ENCODE results near the gene FGFBP2.

DNA sequence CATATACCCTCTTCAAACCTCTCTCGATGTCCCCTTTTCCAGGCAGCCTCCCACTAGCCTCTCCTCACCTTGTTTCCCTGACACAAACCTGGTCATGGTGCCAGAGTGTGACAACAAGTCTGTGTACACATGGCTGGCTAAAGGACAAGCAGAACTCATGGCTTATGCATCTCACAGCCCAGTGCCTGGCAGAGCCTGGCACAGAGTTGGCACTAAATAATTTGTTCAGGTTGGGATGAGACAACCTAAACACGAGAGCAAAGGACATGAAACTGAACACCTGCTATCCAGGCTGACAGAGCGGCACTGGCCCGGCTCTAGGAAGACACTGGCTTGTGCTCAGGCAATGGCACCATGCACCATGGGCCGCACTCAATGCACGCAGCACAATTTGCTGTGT lies 48.2 kb upstream of the FGFBP2 start:
- TF ChIP-seq, protein P1, sequence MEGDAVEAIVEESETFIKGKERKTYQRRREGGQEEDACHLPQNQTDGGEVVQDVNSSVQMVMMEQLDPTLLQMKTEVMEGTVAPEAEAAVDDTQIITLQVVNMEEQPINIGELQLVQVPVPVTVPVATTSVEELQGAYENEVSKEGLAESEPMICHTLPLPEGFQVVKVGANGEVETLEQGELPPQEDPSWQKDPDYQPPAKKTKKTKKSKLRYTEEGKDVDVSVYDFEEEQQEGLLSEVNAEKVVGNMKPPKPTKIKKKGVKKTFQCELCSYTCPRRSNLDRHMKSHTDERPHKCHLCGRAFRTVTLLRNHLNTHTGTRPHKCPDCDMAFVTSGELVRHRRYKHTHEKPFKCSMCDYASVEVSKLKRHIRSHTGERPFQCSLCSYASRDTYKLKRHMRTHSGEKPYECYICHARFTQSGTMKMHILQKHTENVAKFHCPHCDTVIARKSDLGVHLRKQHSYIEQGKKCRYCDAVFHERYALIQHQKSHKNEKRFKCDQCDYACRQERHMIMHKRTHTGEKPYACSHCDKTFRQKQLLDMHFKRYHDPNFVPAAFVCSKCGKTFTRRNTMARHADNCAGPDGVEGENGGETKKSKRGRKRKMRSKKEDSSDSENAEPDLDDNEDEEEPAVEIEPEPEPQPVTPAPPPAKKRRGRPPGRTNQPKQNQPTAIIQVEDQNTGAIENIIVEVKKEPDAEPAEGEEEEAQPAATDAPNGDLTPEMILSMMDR (conservative IDR thresholded peaks at IDR 0.05), result no peak
- TF ChIP-seq EZH2 (IDR thresholded peaks at IDR 0.05; ENCODE audit: low read depth), result no peak

Data from PC-9 (cell line).